GM23338 (cell line): ENCODE measurements around the gene FLNB. TPM values are rescaled to one million over a fixed set of nuclear protein-coding genes. Genes with fewer than 3 reads are reported as not detected.
"Not testable (repeated sequence)": the region's sequence is repeated elsewhere in the genome, so short reads cannot be mapped to it uniquely, and the experiment has no call there.

ENCODE experiments used
- ATAC-seq: fragments of 200-7000 bp; cut with Tn5 transposase; 3 replicates; pipeline ENCODE4 v1.9.1; 2020
- DNase-seq: peaks from one replicate; pipeline ENCODE4 v3.0.0-alpha.2; 2015; ENCODE audit warnings: low spot score
- H2AFZ ChIP-seq: fragments of 200-600 bp; sonication (generic); 2 replicates; pipeline ENCODE4 v1.8.0; 2016; ENCODE audit warnings: antibody characterized with exemption, mild to moderate bottlenecking, moderate library complexity
- H3F3A ChIP-seq: fragments of 200-600 bp; sonication (generic); replicated peaks from 2 replicates; pipeline ENCODE4 v1.8.0; 2017; ENCODE audit warnings: antibody characterized with exemption, mixed run types, low read depth
- H3K27ac ChIP-seq: fragments of 200-600 bp; sonication (generic); 2 replicates; pipeline ENCODE4 v1.6.1; 2016; ENCODE audit warnings: low read depth
- H3K27me3 ChIP-seq: fragments of 200-600 bp; sonication (generic); 2 replicates; pipeline ENCODE4 v1.8.0; 2016; ENCODE audit warnings: mild to moderate bottlenecking, mixed run types, moderate library complexity; ENCODE audit not compliant: insufficient read depth
- H3K36me3 ChIP-seq: fragments of 200-600 bp; sonication (generic); 2 replicates; pipeline ENCODE4 v1.8.0; 2016; ENCODE audit warnings: mild to moderate bottlenecking; ENCODE audit not compliant: insufficient read depth
- H3K4me1 ChIP-seq: fragments of 200-600 bp; sonication (generic); 2 replicates; pipeline ENCODE4 v1.8.0; 2016; ENCODE audit warnings: mild to moderate bottlenecking, moderate library complexity; ENCODE audit not compliant: insufficient read depth
- H3K4me2 ChIP-seq: fragments of 200-600 bp; sonication (generic); 2 replicates; pipeline ENCODE4 v1.7.1; 2017; ENCODE audit warnings: mixed run types
- H3K4me3 ChIP-seq: fragments of 200-600 bp; sonication (generic); 2 replicates; pipeline ENCODE4 v1.6.1; 2016; ENCODE audit warnings: mixed run types
- H3K79me2 ChIP-seq: fragments of 200-600 bp; sonication (generic); replicated peaks from 2 replicates; pipeline ENCODE4 v1.8.0; 2017; ENCODE audit warnings: mild to moderate bottlenecking; ENCODE audit not compliant: insufficient read depth
- H3K9me2 ChIP-seq: fragments of 200-600 bp; sonication (generic); 2 replicates; pipeline ENCODE4 v1.8.0; 2017; ENCODE audit not compliant: insufficient read depth
- H4K20me1 ChIP-seq: fragments of 200-600 bp; sonication (generic); replicated peaks from 2 replicates; pipeline ENCODE4 v1.8.0; 2017; ENCODE audit warnings: mild to moderate bottlenecking; ENCODE audit not compliant: insufficient read depth
- H3K27ac Mint-ChIP-seq: 2 replicates; pipeline ENCODE4 v1.8.0; 2020; ENCODE audit warnings: inconsistent platforms, mild to moderate bottlenecking, moderate library complexity, mixed read lengths
- H3K27me3 Mint-ChIP-seq: 3 replicates; pipeline ENCODE4 v1.8.0; 2022; ENCODE audit warnings: low read depth, mild to moderate bottlenecking, moderate library complexity, mixed read lengths, inconsistent platforms; ENCODE audit not compliant: insufficient read depth, poor library complexity
- H3K36me3 Mint-ChIP-seq: 3 replicates; pipeline ENCODE4 v1.8.0; 2021; ENCODE audit warnings: low read depth, mild to moderate bottlenecking, inconsistent platforms, moderate library complexity, mixed read lengths
- H3K4me1 Mint-ChIP-seq: 3 replicates; pipeline ENCODE4 v1.8.0; 2020; ENCODE audit warnings: mild to moderate bottlenecking, inconsistent platforms, mixed read lengths
- H3K4me3 Mint-ChIP-seq: 3 replicates; pipeline ENCODE4 v1.8.0; 2021; ENCODE audit warnings: moderate library complexity, mild to moderate bottlenecking, inconsistent platforms, mixed read lengths
- H3K9me3 Mint-ChIP-seq: 3 replicates; pipeline ENCODE4 v1.8.0; 2020; ENCODE audit warnings: moderate library complexity, mild to moderate bottlenecking, inconsistent platforms, mixed read lengths
- CREB1 ChIP-seq: fragments of 250-450 bp; sonication (Bioruptor Pico); IDR thresholded peaks from 2 replicates; pipeline ENCODE4 v1.5.0; 2020; ENCODE audit warnings: low read depth, mild to moderate bottlenecking, moderate library complexity
- EZH2 ChIP-seq: fragments of 200-600 bp; sonication (generic); IDR thresholded peaks from one replicate; pipeline ENCODE4 v1.8.0; 2017; ENCODE audit warnings: antibody characterized with exemption, mild to moderate bottlenecking, low read depth; ENCODE audit not compliant: unreplicated experiment
- EZH2phosphoT487 ChIP-seq: fragments of 200-600 bp; sonication (generic); IDR thresholded peaks from one replicate; pipeline ENCODE4 v1.8.1; 2018; ENCODE audit warnings: antibody characterized with exemption; ENCODE audit not compliant: unreplicated experiment
- POLR2AphosphoS5 ChIP-seq: IDR thresholded peaks from 2 replicates; pipeline ENCODE4 v1.6.1; 2016; ENCODE audit warnings: antibody characterized with exemption, low read depth
- STAT1 ChIP-seq: IDR thresholded peaks from one replicate; pipeline ENCODE4 v1.6.1; 2016; ENCODE audit warnings: antibody characterized with exemption; ENCODE audit not compliant: unreplicated experiment
- ZNF114 ChIP-seq: fragments of 250-450 bp; sonication (Bioruptor Pico); IDR thresholded peaks from 2 replicates; pipeline ENCODE4 v1.5.0; 2020; ENCODE audit warnings: mild to moderate bottlenecking, moderate library complexity
- polyA plus RNA-seq: library from polyadenylated mRNA; unstranded; fragments of >200 nt; fragmentation: Nextera tagmentation; extraction: Ambion mirVana; gene quantifications from 2 replicates; pipeline ENCODE4 v1.2.1, GENCODE V29; 2016
- total RNA-seq: library from RNA; depleted of rRNA; stranded (reverse); fragments of >200 nt; shearing (Covaris generic); gene quantifications from 2 replicates; pipeline ENCODE4 v1.2.3, GENCODE V29; 2014
- TF ChIP-seq, protein P1 (sequence below): IDR thresholded peaks from 2 replicates; pipeline ENCODE4 v1.6.1; 2016; ENCODE audit warnings: antibody characterized with exemption
- TF ChIP-seq, protein P2 (sequence below), 2 experiments: fragments of 200-600 bp in 1 of 2; sonication (generic) in 1 of 2; conservative IDR thresholded peaks; 2 replicates each; pipeline versions ENCODE4 v1.5.1 to v1.6.1; 2016 to 2017; ENCODE audit warnings: antibody characterized with exemption in 2 of 2, low read depth in 2 of 2, mild to moderate bottlenecking in 2 of 2, moderate library complexity in 1 of 2
- TF ChIP-seq, protein P3 (sequence below): fragments of 250-450 bp; sonication (Bioruptor Pico); IDR thresholded peaks from 2 replicates; pipeline ENCODE4 v1.5.0; 2020; ENCODE audit warnings: mild to moderate bottlenecking, moderate library complexity
- TF ChIP-seq, protein P4 (sequence below): IDR thresholded peaks from one replicate; pipeline ENCODE4 v1.6.1; 2018; ENCODE audit warnings: antibody characterized with exemption; ENCODE audit not compliant: unreplicated experiment

The FLNB gene
- total and polyA plus RNA-seq, 2 experiments from 2014 or later, result 39.7 to 179 TPM

DNA sequence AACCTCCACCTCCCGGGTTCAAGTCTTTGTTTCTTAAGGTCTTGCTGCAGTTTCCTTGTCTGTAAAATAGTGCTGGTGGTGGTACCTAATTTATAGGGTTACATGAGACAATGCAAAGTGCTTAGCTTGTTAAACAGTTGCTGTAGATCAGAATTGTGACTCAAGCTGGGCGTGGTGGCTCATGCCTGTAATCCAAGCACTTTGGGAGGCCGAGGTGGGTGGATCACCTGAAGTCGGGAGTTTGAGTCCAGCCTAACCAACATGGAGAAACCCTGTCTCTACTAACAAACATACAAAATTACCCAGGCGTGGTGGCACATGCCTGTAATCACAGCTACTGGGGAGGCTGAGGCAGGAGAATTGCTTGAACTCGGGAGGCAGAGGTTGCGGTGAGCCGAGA, 19.0 kb upstream of the FLNB start:
- not testable (repeated sequence) for H3K4me1 ChIP-seq, H3K79me2 ChIP-seq, H4K20me1 ChIP-seq, H3K4me1 Mint-ChIP-seq, H3K36me3 ChIP-seq, H3K4me2 ChIP-seq, DNase-seq, ATAC-seq, H3K4me3 Mint-ChIP-seq, H2AFZ ChIP-seq, H3K9me3 Mint-ChIP-seq, H3K27me3 Mint-ChIP-seq, H3K27me3 ChIP-seq, H3F3A ChIP-seq, H3K27ac ChIP-seq, H3K27ac Mint-ChIP-seq, H3K9me2 ChIP-seq, H3K36me3 Mint-ChIP-seq, H3K4me3 ChIP-seq

DNA sequence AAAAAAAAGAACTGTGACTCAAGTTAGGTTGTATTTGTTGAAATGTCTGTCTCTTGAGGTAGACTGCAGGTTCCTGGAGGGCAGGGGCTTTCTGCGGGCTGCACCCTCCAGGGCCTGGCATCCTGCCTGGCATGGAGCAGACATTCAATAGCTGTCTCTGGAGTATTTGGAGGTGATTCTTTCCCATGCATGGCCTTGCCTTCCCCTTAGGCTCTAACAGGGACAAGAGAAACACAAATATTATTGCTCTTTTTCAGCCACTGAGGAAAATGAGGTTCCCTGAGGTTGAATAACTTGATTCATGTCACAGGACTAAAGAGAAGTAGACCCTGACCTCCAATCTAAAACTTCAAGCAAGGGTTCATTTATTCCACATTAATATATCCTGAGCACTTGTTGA, 18.6 kb upstream of the FLNB start:
- Histone ChIP-seq H4K20me1 (no peaks in the 10 kb centered on the region), H3K79me2 (no peaks in the 10 kb centered on the region), H3K4me2 (no peak overlapping the region), H3K4me3 (no peak overlapping the region), H3K4me1 (no peaks in the 10 kb centered on the region), H3F3A (no peaks in the 10 kb centered on the region), H3K36me3 (no peaks in the 10 kb centered on the region), H3K9me2 (no peaks in the 10 kb centered on the region), H3K27ac (no peak overlapping the region), H2AFZ (no peak overlapping the region), H3K27me3 (no peaks in the 10 kb centered on the region)
- Mint-ChIP-seq H3K27ac (no peak overlapping the region), H3K4me3 (no peak overlapping the region), H3K36me3 (no peaks in the 10 kb centered on the region), H3K9me3 (no peaks in the 10 kb centered on the region), H3K4me1 (no peaks in the 10 kb centered on the region), H3K27me3 (peaks cover 8% of the 10 kb centered on the region)
- DNase-seq (no peak), ATAC-seq (no peak)
- TF ChIP-seq, protein P1, sequence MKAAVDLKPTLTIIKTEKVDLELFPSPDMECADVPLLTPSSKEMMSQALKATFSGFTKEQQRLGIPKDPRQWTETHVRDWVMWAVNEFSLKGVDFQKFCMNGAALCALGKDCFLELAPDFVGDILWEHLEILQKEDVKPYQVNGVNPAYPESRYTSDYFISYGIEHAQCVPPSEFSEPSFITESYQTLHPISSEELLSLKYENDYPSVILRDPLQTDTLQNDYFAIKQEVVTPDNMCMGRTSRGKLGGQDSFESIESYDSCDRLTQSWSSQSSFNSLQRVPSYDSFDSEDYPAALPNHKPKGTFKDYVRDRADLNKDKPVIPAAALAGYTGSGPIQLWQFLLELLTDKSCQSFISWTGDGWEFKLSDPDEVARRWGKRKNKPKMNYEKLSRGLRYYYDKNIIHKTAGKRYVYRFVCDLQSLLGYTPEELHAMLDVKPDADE, result no peak
- TF ChIP-seq ZNF114 (CRISPR knock-in tag), result no peak
- TF ChIP-seq CREB1 (CRISPR knock-in tag), result no peak
- no peak for TF ChIP-seq STAT1
- TF ChIP-seq, protein P2, sequence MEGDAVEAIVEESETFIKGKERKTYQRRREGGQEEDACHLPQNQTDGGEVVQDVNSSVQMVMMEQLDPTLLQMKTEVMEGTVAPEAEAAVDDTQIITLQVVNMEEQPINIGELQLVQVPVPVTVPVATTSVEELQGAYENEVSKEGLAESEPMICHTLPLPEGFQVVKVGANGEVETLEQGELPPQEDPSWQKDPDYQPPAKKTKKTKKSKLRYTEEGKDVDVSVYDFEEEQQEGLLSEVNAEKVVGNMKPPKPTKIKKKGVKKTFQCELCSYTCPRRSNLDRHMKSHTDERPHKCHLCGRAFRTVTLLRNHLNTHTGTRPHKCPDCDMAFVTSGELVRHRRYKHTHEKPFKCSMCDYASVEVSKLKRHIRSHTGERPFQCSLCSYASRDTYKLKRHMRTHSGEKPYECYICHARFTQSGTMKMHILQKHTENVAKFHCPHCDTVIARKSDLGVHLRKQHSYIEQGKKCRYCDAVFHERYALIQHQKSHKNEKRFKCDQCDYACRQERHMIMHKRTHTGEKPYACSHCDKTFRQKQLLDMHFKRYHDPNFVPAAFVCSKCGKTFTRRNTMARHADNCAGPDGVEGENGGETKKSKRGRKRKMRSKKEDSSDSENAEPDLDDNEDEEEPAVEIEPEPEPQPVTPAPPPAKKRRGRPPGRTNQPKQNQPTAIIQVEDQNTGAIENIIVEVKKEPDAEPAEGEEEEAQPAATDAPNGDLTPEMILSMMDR (conservative IDR thresholded peaks at IDR 0.05; ENCODE audit: low read depth in 2 of 2), result no peak
- TF ChIP-seq, protein P3, sequence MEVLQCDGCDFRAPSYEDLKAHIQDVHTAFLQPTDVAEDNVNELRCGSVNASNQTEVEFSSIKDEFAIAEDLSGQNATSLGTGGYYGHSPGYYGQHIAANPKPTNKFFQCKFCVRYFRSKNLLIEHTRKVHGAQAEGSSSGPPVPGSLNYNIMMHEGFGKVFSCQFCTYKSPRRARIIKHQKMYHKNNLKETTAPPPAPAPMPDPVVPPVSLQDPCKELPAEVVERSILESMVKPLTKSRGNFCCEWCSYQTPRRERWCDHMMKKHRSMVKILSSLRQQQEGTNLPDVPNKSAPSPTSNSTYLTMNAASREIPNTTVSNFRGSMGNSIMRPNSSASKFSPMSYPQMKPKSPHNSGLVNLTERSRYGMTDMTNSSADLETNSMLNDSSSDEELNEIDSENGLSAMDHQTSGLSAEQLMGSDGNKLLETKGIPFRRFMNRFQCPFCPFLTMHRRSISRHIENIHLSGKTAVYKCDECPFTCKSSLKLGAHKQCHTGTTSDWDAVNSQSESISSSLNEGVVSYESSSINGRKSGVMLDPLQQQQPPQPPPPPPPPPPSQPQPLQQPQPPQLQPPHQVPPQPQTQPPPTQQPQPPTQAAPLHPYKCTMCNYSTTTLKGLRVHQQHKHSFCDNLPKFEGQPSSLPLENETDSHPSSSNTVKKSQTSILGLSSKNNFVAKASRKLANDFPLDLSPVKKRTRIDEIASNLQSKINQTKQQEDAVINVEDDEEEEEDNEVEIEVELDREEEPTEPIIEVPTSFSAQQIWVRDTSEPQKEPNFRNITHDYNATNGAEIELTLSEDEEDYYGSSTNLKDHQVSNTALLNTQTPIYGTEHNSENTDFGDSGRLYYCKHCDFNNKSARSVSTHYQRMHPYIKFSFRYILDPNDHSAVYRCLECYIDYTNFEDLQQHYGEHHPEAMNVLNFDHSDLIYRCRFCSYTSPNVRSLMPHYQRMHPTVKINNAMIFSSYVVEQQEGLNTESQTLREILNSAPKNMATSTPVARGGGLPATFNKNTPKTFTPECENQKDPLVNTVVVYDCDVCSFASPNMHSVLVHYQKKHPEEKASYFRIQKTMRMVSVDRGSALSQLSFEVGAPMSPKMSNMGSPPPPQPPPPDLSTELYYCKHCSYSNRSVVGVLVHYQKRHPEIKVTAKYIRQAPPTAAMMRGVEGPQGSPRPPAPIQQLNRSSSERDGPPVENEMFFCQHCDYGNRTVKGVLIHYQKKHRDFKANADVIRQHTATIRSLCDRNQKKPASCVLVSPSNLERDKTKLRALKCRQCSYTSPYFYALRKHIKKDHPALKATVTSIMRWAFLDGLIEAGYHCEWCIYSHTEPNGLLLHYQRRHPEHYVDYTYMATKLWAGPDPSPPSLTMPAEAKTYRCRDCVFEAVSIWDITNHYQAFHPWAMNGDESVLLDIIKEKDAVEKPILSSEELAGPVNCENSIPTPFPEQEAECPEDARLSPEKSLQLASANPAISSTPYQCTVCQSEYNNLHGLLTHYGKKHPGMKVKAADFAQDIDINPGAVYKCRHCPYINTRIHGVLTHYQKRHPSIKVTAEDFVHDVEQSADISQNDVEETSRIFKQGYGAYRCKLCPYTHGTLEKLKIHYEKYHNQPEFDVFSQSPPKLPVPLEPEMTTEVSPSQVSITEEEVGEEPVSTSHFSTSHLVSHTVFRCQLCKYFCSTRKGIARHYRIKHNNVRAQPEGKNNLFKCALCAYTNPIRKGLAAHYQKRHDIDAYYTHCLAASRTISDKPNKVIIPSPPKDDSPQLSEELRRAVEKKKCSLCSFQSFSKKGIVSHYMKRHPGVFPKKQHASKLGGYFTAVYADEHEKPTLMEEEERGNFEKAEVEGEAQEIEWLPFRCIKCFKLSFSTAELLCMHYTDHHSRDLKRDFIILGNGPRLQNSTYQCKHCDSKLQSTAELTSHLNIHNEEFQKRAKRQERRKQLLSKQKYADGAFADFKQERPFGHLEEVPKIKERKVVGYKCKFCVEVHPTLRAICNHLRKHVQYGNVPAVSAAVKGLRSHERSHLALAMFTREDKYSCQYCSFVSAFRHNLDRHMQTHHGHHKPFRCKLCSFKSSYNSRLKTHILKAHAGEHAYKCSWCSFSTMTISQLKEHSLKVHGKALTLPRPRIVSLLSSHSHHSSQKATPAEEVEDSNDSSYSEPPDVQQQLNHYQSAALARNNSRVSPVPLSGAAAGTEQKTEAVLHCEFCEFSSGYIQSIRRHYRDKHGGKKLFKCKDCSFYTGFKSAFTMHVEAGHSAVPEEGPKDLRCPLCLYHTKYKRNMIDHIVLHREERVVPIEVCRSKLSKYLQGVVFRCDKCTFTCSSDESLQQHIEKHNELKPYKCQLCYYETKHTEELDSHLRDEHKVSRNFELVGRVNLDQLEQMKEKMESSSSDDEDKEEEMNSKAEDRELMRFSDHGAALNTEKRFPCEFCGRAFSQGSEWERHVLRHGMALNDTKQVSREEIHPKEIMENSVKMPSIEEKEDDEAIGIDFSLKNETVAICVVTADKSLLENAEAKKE, result no peak
- no peak for TF ChIP-seq EZH2
- TF ChIP-seq EZH2phosphoT487, result no peak
- no peak for TF ChIP-seq POLR2AphosphoS5
- TF ChIP-seq, protein P4, sequence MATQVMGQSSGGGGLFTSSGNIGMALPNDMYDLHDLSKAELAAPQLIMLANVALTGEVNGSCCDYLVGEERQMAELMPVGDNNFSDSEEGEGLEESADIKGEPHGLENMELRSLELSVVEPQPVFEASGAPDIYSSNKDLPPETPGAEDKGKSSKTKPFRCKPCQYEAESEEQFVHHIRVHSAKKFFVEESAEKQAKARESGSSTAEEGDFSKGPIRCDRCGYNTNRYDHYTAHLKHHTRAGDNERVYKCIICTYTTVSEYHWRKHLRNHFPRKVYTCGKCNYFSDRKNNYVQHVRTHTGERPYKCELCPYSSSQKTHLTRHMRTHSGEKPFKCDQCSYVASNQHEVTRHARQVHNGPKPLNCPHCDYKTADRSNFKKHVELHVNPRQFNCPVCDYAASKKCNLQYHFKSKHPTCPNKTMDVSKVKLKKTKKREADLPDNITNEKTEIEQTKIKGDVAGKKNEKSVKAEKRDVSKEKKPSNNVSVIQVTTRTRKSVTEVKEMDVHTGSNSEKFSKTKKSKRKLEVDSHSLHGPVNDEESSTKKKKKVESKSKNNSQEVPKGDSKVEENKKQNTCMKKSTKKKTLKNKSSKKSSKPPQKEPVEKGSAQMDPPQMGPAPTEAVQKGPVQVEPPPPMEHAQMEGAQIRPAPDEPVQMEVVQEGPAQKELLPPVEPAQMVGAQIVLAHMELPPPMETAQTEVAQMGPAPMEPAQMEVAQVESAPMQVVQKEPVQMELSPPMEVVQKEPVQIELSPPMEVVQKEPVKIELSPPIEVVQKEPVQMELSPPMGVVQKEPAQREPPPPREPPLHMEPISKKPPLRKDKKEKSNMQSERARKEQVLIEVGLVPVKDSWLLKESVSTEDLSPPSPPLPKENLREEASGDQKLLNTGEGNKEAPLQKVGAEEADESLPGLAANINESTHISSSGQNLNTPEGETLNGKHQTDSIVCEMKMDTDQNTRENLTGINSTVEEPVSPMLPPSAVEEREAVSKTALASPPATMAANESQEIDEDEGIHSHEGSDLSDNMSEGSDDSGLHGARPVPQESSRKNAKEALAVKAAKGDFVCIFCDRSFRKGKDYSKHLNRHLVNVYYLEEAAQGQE, result no peak
